B cell (primary cell): ENCODE data around the gene CDC42BPG. TPM values are rescaled to one million over a fixed set of nuclear protein-coding genes. Genes with fewer than 3 reads are reported as not detected.

Experiments
- ATAC-seq: fragments of 200-7000 bp; cut with Tn5 transposase; one replicate; pipeline ENCODE4 v1.10.0; 2021; ENCODE audit warnings: low read depth, mild to moderate bottlenecking, moderate number of reproducible peaks, moderate library complexity
- CTCF ChIA-PET: fragments of 350-600 bp; sonication (Branson Sonifier 250); formaldehyde crosslinking; loops from one replicate; lab custom pipeline; 2021; ENCODE audit warnings: antibody characterized with exemption, inconsistent platforms; lab: Charles Lee
- POLR2A ChIA-PET: fragments of 350-600 bp; sonication (Branson Sonifier 250); formaldehyde crosslinking; loops from one replicate; lab custom pipeline; 2021; ENCODE audit warnings: antibody characterized with exemption; lab: Charles Lee
- DNase-seq: peaks from one replicate; pipeline ENCODE4 v3.0.0; 2013
- H2AFZ ChIP-seq: 2 replicates; pipeline ENCODE4 v1.6.1; 2012; ENCODE audit warnings: mild to moderate bottlenecking, low read depth, low read length; ENCODE audit not compliant: insufficient read depth, poor library complexity, severe bottlenecking
- H3K27ac ChIP-seq, 2 donors: 1 replicate in 1 of 2; 2 replicates in 1 of 2; pipeline ENCODE4 v1.5.1; 2012 to 2013; ENCODE audit warnings: low read length in 2 of 2, mild to moderate bottlenecking in 2 of 2, moderate library complexity in 1 of 2
- H3K27me3 ChIP-seq, 4 experiments: fragments of 200-600 bp in 1 of 4; sonication (generic) in 1 of 4; replicated peaks in 1 of 4; 1 replicate in 2 of 4; 2 replicates in 2 of 4; pipeline versions ENCODE4 v1.6.1 to v1.7.0; 2013 to 2016; ENCODE audit warnings: low read length in 3 of 4, mild to moderate bottlenecking in 2 of 4, mixed read lengths in 1 of 4, moderate library complexity in 1 of 4; ENCODE audit not compliant: insufficient read depth in 4 of 4, control insufficient read depth in 3 of 4; ENCODE audit errors: control extremely low read depth in 1 of 4
- H3K36me3 ChIP-seq, 2 experiments: replicated peaks in 1 of 2; 1 replicate in 1 of 2; 2 replicates in 1 of 2; pipeline versions ENCODE4 v1.6.1 to v1.7.1; 2013; ENCODE audit warnings: low read length in 1 of 2; ENCODE audit not compliant: insufficient read depth in 2 of 2, control insufficient read depth in 1 of 2; ENCODE audit errors: control extremely low read depth in 1 of 2, extremely low read depth in 1 of 2
- H3K4me1 ChIP-seq, 2 donors: fragments of 200-600 bp in 1 of 2; sonication (generic) in 1 of 2; 1 replicate in 1 of 2; 2 replicates in 1 of 2; pipeline versions ENCODE4 v1.5.1 to v1.6.1; 2013 to 2017; ENCODE audit warnings: low read length in 2 of 2; ENCODE audit not compliant: control insufficient read depth in 2 of 2, insufficient read depth in 2 of 2
- H3K4me2 ChIP-seq: replicated peaks from 2 replicates; pipeline ENCODE3; 2012; ENCODE audit warnings: mild to moderate bottlenecking, low read depth, low read length; ENCODE audit not compliant: poor library complexity, severe bottlenecking
- H3K4me3 ChIP-seq, 5 experiments: fragments of 200-600 bp in 1 of 5; sonication (generic) in 1 of 5; 1 replicate in 3 of 5; 2 replicates in 2 of 5; pipeline versions ENCODE4 v1.5.1 to v1.7.0; 2011 to 2016; ENCODE audit warnings: low read length in 4 of 5, mild to moderate bottlenecking in 4 of 5, low read depth in 2 of 5, control low read depth in 1 of 5, moderate library complexity in 1 of 5; ENCODE audit not compliant: insufficient read depth in 1 of 5; ENCODE audit errors: control extremely low read depth in 1 of 5, extremely low read depth in 1 of 5
- H3K79me2 ChIP-seq: fragments of 200-600 bp; sonication (generic); one replicate; pipeline ENCODE4 v1.6.0; 2016; ENCODE audit warnings: low read length; ENCODE audit not compliant: control insufficient read depth, insufficient read depth
- H3K9ac ChIP-seq: fragments of 200-600 bp; sonication (generic); 2 replicates; pipeline ENCODE4 v1.6.1; 2017; ENCODE audit warnings: mild to moderate bottlenecking, low read length, moderate library complexity
- H3K9me3 ChIP-seq, 3 donors: one replicate each; pipeline versions ENCODE4 v1.6.1 to v1.7.1; 2013; ENCODE audit warnings: low read length in 2 of 3; ENCODE audit not compliant: control insufficient read depth in 2 of 3, insufficient read depth in 1 of 3; ENCODE audit errors: control extremely low read depth in 1 of 3
- H4K20me1 ChIP-seq: 2 replicates; pipeline ENCODE4 v1.6.0; 2012; ENCODE audit warnings: mild to moderate bottlenecking, low read length; ENCODE audit not compliant: insufficient read depth, control insufficient read depth, poor library complexity, severe bottlenecking
- H3K27ac Mint-ChIP-seq: one replicate; pipeline ENCODE4 v1.8.0; 2021; ENCODE audit warnings: mixed read lengths
- H3K27me3 Mint-ChIP-seq: one replicate; pipeline ENCODE4 v1.8.0; 2021; ENCODE audit warnings: mixed read lengths
- H3K4me1 Mint-ChIP-seq: one replicate; pipeline ENCODE4 v1.8.0; 2021; ENCODE audit warnings: mixed read lengths
- H3K4me3 Mint-ChIP-seq: one replicate; pipeline ENCODE4 v1.8.0; 2021; ENCODE audit warnings: mixed read lengths
- H3K9me3 Mint-ChIP-seq: one replicate; pipeline ENCODE4 v1.8.0; 2022; ENCODE audit warnings: mixed read lengths; ENCODE audit not compliant: insufficient read depth
- EZH2 ChIP-seq: IDR thresholded peaks from 2 replicates; pipeline ENCODE4 v1.6.1; 2012; ENCODE audit warnings: borderline replicate concordance, low read depth, mild to moderate bottlenecking, moderate library complexity, low read length; ENCODE audit not compliant: insufficient read depth, poor library complexity, severe bottlenecking
- WGBS: methylation state at CpG from one replicate; pipeline ENCODE4 v1.1.5; 2013; ENCODE audit warnings: missing lambda C conversion rate; ENCODE audit not compliant: insufficient coverage; 5-methylcytosine and 5-hydroxymethylcytosine counted together
- intact Hi-C: fragments of 100-400 bp; cut with micrococcal nuclease; formaldehyde crosslinking; loops from one replicate; pipeline ENCODE4 v1.10.0; 2022
- polyA plus RNA-seq: library from polyadenylated mRNA; depleted of rRNA; stranded (reverse); fragments of >200 nt; gene quantifications from 2 replicates; pipeline ENCODE4 v1.2.3, GENCODE V29; 2012
- total RNA-seq, 2 donors: library from RNA; stranded (reverse); fragments of 120-200 nt in 1 of 2; gene quantifications; 1 replicate in 1 of 2; 2 replicates in 1 of 2; pipeline versions ENCODE4 v1.2.3 to v1.2.4, GENCODE V29; 2013 to 2022
- TF ChIP-seq, protein P1 (sequence below): fragments of 200-600 bp; IDR thresholded peaks from one replicate; pipeline ENCODE4 v1.8.0; 2022; ENCODE audit warnings: antibody characterized with exemption, mild to moderate bottlenecking

Gene CDC42BPG
- total and polyA plus RNA-seq, 2 donors (not counting 1 experiment from before 2014, with no cell fraction given): 3.7 to 8.7 TPM

DNA sequence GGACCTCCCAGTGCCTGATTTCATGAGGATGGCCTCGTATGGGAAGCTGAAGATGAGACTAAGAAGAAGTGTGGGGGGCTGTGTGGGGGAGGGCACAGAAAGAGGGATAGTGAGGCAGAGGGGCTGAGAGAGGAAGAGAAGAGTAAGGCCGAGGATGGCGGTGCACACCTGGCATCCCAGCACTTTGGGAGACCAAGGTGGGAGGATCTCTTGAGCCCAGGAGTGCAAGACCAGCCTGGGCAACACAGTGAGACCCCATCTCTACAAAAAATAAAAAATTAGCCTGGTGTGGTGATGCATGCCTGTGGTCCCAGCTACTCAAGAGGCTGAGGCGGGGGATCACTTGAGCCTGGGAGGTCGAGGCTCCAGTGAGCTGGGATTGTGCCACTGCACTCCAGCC lies 47.4 kb upstream of the CDC42BPG start:
- H3K4me1 Mint-ChIP-seq: peaks cover 33% of the 10 kb centered on the region
- TF ChIP-seq, protein P1, sequence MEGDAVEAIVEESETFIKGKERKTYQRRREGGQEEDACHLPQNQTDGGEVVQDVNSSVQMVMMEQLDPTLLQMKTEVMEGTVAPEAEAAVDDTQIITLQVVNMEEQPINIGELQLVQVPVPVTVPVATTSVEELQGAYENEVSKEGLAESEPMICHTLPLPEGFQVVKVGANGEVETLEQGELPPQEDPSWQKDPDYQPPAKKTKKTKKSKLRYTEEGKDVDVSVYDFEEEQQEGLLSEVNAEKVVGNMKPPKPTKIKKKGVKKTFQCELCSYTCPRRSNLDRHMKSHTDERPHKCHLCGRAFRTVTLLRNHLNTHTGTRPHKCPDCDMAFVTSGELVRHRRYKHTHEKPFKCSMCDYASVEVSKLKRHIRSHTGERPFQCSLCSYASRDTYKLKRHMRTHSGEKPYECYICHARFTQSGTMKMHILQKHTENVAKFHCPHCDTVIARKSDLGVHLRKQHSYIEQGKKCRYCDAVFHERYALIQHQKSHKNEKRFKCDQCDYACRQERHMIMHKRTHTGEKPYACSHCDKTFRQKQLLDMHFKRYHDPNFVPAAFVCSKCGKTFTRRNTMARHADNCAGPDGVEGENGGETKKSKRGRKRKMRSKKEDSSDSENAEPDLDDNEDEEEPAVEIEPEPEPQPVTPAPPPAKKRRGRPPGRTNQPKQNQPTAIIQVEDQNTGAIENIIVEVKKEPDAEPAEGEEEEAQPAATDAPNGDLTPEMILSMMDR: no peak
- TF ChIP-seq EZH2: no peak
- no peaks in the 10 kb centered on the region for H3K27me3 ChIP-seq
- H3K36me3 ChIP-seq: peaks cover 0 to 6% of the 10 kb centered on the region in 2 experiments
- H3K27me3 Mint-ChIP-seq: no peaks in the 10 kb centered on the region
- no peak overlapping the region for H3K27ac Mint-ChIP-seq
- H3K79me2 ChIP-seq: peaks cover 11% of the 10 kb centered on the region
- no peak for DNase-seq
- ATAC-seq: no peak
- H3K4me1 ChIP-seq: peaks cover 39 to 49% of the 10 kb centered on the region in 2 donors
- H3K9me3 ChIP-seq: no peaks in the 10 kb centered on the region
- H4K20me1 ChIP-seq: no peaks in the 10 kb centered on the region
- POLR2A ChIA-PET: interaction anchor here (0.8 to 6.9 kb wide), 3 partner anchors 12 to 44 kb away, joined by 3 to 39 read pairs (median 3); partner anchors contain the start of gene EHD1
- H3K9ac ChIP-seq: no peak overlapping the region
- H3K4me3 Mint-ChIP-seq: peak overlapping the region; percentile 16
- no peak overlapping the region for H2AFZ ChIP-seq
- H3K4me2 ChIP-seq: no peak overlapping the region
- intact Hi-C loops: no loop called here
- WGBS: 68% methylated on average over 5 of the region's 5 CpGs
- H3K4me3 ChIP-seq: no peak overlapping the region
- H3K27ac ChIP-seq: no peak overlapping the region
- H3K9me3 Mint-ChIP-seq: no peaks in the 10 kb centered on the region
- CTCF ChIA-PET: interaction anchor here (0.7 to 30.2 kb wide), 8 partner anchors 10 to 148 kb away, joined by 3 to 1254 read pairs (median 6); partner anchors contain the start of genes CDC42BPG and RASGRP2

DNA sequence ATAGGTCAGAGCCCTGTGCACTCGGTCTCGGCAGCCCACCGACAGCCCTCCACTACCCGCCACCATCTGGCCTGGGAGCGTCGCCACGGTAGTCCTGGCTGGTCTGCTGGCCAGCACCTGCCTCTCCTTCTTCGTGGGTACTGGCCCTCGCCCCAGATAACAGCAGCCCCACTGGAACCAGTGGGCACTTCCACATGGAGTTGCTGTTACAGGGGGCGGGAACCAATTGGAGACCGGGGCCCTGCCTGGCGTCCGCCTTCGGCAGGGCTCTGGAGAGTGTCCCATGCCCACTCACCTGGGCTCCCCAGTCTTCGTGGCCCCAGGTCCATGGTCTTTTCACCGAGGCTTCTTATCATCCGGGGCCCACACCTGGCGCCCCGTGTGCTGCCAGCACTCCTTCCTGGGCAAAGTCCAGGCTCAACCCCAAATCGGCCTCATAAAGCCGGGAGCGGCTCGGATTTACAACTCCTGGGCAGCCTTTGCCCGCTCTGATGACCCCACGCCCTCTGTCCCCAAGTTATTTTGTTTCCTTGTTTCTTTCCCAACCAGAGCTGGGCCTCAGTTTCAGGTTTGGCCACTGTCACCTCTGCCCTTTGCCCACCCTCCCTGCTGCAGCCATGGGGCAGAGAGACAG lies 46.9 kb upstream of the CDC42BPG start:
- no peak for TF ChIP-seq EZH2
- TF ChIP-seq, protein P1: no peak
- no peak for DNase-seq
- Histone ChIP-seq H2AFZ (no peak overlapping the region), H3K9ac (no peak overlapping the region), H3K4me3 (no peak overlapping the region), H4K20me1 (no peaks in the 10 kb centered on the region), H3K27ac (no peak overlapping the region), H3K27me3 (no peaks in the 10 kb centered on the region), H3K4me1 (peaks cover 39 to 49% of the 10 kb centered on the region in 2 donors), H3K4me2 (no peak overlapping the region), H3K79me2 (peaks cover 11% of the 10 kb centered on the region), H3K9me3 (no peaks in the 10 kb centered on the region), H3K36me3 (peaks cover 0 to 6% of the 10 kb centered on the region in 2 experiments)
- POLR2A ChIA-PET: interaction anchor here (0.6 to 6.9 kb wide), 3 partner anchors 11 to 44 kb away, joined by 3 to 39 read pairs (median 3); no protein-coding TSS in a partner anchor
- Mint-ChIP-seq H3K4me3 (peak overlapping the region; percentile 16), H3K9me3 (no peaks in the 10 kb centered on the region), H3K4me1 (peaks cover 33% of the 10 kb centered on the region), H3K27ac (no peak overlapping the region), H3K27me3 (no peaks in the 10 kb centered on the region)
- intact Hi-C loops: no loop called here
- CTCF ChIA-PET: interaction anchor here (0.8 to 30.2 kb wide), 7 partner anchors 9 to 147 kb away, joined by 3 to 1254 read pairs (median 6); partner anchors contain the start of genes CDC42BPG, EHD1 and RASGRP2
- WGBS: 96% methylated on average over 25 of the region's 25 CpGs
- ATAC-seq: no peak
